Activated CD8-positive, alpha-beta memory T cell treated with anti-CD3 and anti-CD28 coated beads for 1 hour (primary cell): ENCODE data around the gene UBE2Z.

Experiments used
- DNase-seq, 2 donors: peaks; one replicate each; pipeline ENCODE4 v3.0.0-alpha.2; 2020; ENCODE audit warnings: low read depth in 1 of 2; ENCODE audit errors: extremely low read depth in 1 of 2

Gene UBE2Z

GRCh38 chr17:48952904-48953303, 44.7 kb downstream of the UBE2Z start:
- no peak for DNase-seq

- DNase-seq = no peak
These were observed 46.1 kb downstream of the UBE2Z start for GRCh38 chr17:48954300-48954755.

- no peak for DNase-seq
These were observed 52.8 kb downstream of the UBE2Z start for GRCh38 chr17:48960834-48961515.

GRCh38 chr17:48961516-48962233, 53.5 kb downstream of the UBE2Z start:
- DNase-seq = no peak

- DNase-seq = no peak
These were observed 62.0 kb downstream of the UBE2Z start for GRCh38 chr17:48970224-48970623.

- DNase-seq = no peak
These were observed 62.9 kb downstream of the UBE2Z start for GRCh38 chr17:48970865-48971687.

GRCh38 chr17:48972749-48973097, 64.5 kb downstream of the UBE2Z start:
- no peak for DNase-seq

- no peak for DNase-seq
These were observed 65.6 kb downstream of the UBE2Z start for GRCh38 chr17:48973806-48974205.
